Liver (tissue), 9 donors: ENCODE results near the gene GTF2H3. TPM values are rescaled to one million over a fixed set of nuclear protein-coding genes. Genes with fewer than 3 reads are reported as not detected.

Source experiments
- DNase-seq: peaks from one replicate; pipeline ENCODE4 v3.0.0-alpha.2; 2017; ENCODE audit warnings: low spot score
- H3K27ac ChIP-seq, 2 donors: one replicate each; pipeline ENCODE4 v1.7.0; 2013; ENCODE audit warnings: inconsistent platforms in 2 of 2, low read length in 2 of 2, control low read depth in 1 of 2, low read depth in 1 of 2, mild to moderate bottlenecking in 1 of 2
- H3K27me3 ChIP-seq, 4 donors: one replicate each; pipeline versions ENCODE4 v1.6.1 to v1.7.0; 2013; ENCODE audit warnings: low read length in 3 of 4, inconsistent platforms in 1 of 4, mild to moderate bottlenecking in 1 of 4, moderate library complexity in 1 of 4; ENCODE audit not compliant: control insufficient read depth in 4 of 4, insufficient read depth in 4 of 4
- H3K36me3 ChIP-seq, 4 donors: one replicate each; pipeline versions ENCODE4 v1.6.1 to v1.7.0; 2013; ENCODE audit warnings: low read length in 3 of 4, mild to moderate bottlenecking in 3 of 4, low read depth in 1 of 4, moderate library complexity in 1 of 4; ENCODE audit not compliant: control insufficient read depth in 4 of 4, insufficient read depth in 3 of 4
- H3K4me1 ChIP-seq, 4 donors: one replicate each; pipeline versions ENCODE4 v1.6.1 to v1.7.0; 2013; ENCODE audit warnings: low read length in 3 of 4, mild to moderate bottlenecking in 3 of 4, moderate library complexity in 1 of 4; ENCODE audit not compliant: control insufficient read depth in 4 of 4, insufficient read depth in 4 of 4
- H3K4me3 ChIP-seq, 3 donors: one replicate each; pipeline versions ENCODE4 v1.6.1 to v1.7.0; 2013; ENCODE audit warnings: low read length in 3 of 3, control low read depth in 1 of 3, low read depth in 1 of 3, mild to moderate bottlenecking in 1 of 3
- H3K9ac ChIP-seq, 2 donors: one replicate each; pipeline ENCODE4 v1.7.0; 2013; ENCODE audit warnings: low read length in 2 of 2, mild to moderate bottlenecking in 2 of 2, moderate library complexity in 2 of 2, control low read depth in 1 of 2, low read depth in 1 of 2
- H3K9me3 ChIP-seq, 4 donors: one replicate each; pipeline versions ENCODE4 v1.6.1 to v1.7.0; 2013; ENCODE audit warnings: low read length in 3 of 4; ENCODE audit not compliant: control insufficient read depth in 4 of 4
- FOXA2 ChIP-seq: IDR thresholded peaks from 2 replicates; pipeline ENCODE4 v1.6.1; 2016; ENCODE audit warnings: antibody characterized with exemption
- GABPA ChIP-seq, 2 donors: IDR thresholded peaks in 1 of 2; conservative IDR thresholded peaks in 1 of 2; 2 replicates each; pipeline ENCODE4 v1.6.1; 2016; ENCODE audit warnings: antibody characterized with exemption in 2 of 2, mild to moderate bottlenecking in 1 of 2, moderate library complexity in 1 of 2
- HNF4A ChIP-seq, 2 donors: conservative IDR thresholded peaks; 2 replicates each; pipeline ENCODE4 v1.6.1; 2016; ENCODE audit warnings: antibody characterized with exemption in 2 of 2, mild to moderate bottlenecking in 2 of 2
- JUND ChIP-seq, 2 donors: IDR thresholded peaks; 2 replicates each; pipeline ENCODE4 v1.6.1; 2016; ENCODE audit warnings: antibody characterized with exemption in 2 of 2
- NR2F2 ChIP-seq: IDR thresholded peaks from 2 replicates; pipeline ENCODE4 v1.6.1; 2016; ENCODE audit warnings: antibody characterized with exemption
- RAD21 ChIP-seq, 2 donors: IDR thresholded peaks; 2 replicates each; pipeline ENCODE4 v1.6.1; 2016; ENCODE audit warnings: antibody characterized with exemption in 2 of 2, mild to moderate bottlenecking in 2 of 2
- SP1 ChIP-seq: IDR thresholded peaks from 2 replicates; pipeline ENCODE4 v1.6.1; 2018; ENCODE audit warnings: antibody characterized with exemption, mild to moderate bottlenecking
- TAF1 ChIP-seq: conservative IDR thresholded peaks from 2 replicates; pipeline ENCODE4 v1.6.1; 2016; ENCODE audit warnings: antibody characterized with exemption, mild to moderate bottlenecking
- WGBS: extraction: QIAGEN DNeasy Blood & Tissue Kit; methylation state at CpG from one replicate; pipeline ENCODE4 v1.1.7; 2013; 5-methylcytosine and 5-hydroxymethylcytosine counted together
- polyA plus RNA-seq, 2 donors: library from polyadenylated mRNA; stranded (reverse) in 1 of 2; unstranded in 1 of 2; fragments of 200-250 nt in 1 of 2; fragments of >200 nt in 1 of 2; fragmentation: Nextera tagmentation in 1 of 2; extraction: Ambion mirVana in 1 of 2; gene quantifications; one replicate each; pipeline versions ENCODE4 v1.2.1 to v1.2.3, GENCODE V29; 2013 to 2015
- total RNA-seq, 2 donors: library from RNA; depleted of rRNA; stranded (reverse); fragments of >200 nt; gene quantifications; one replicate each; pipeline ENCODE4 v1.2.3, GENCODE V29; 2014
- TF ChIP-seq, protein P1 (sequence below): IDR thresholded peaks from 2 replicates; pipeline ENCODE4 v1.6.1; 2016; ENCODE audit warnings: antibody characterized with exemption
- TF ChIP-seq, protein P2 (sequence below): IDR thresholded peaks from 2 replicates; pipeline ENCODE4 v1.6.1; 2016; ENCODE audit warnings: antibody characterized with exemption
- TF ChIP-seq, protein P3 (sequence below): IDR thresholded peaks from 2 replicates; pipeline ENCODE4 v1.6.1; 2016; ENCODE audit warnings: antibody characterized with exemption, mild to moderate bottlenecking
- TF ChIP-seq, protein P4 (sequence below): IDR thresholded peaks from 2 replicates; pipeline ENCODE4 v1.6.1; 2016; ENCODE audit warnings: antibody characterized with exemption
- donor health status: healthy.
- donor health status: healthy.
- donor health status: healthy.
- donor health status: healthy.
- donor health status: healthy.

The GTF2H3 gene
- total and polyA plus RNA-seq, 4 donors: 5.8 to 18.3 (median 13.2) TPM

DNA sequence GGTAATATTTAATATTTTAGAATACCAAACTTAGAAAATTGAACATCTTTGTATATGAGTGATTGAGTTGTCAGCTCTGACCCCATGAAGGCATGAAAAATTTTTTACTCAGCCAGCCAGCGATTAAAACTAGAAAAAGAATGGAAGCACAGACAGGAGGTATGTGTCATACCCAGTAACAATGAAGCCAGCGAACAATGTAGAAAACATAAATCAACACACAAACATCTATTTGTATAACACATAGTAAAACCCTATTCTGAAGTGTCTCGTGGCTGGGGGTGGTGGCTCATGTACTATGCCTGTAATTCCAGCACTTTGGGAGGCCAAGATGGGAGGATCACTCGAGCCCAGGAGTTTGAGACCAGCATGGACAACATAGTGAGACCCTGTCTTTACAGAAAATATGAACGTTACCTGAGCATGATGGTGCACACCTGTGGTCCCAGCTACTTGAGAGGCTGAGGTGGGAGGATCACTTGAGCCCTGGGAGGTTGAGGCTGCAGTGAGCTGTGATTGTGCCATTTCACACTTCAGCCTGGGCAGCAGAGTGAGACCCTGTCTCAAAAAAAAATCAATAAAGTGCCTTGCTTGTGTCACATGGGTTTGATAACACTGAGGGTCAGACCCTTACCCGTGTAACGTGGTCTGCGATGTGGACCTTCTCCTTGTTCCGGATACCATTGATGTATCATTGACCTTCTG is 43.1 kb downstream of the GTF2H3 start:
- no peak for DNase-seq
- Histone ChIP-seq H3K27ac (no peak overlapping the region), H3K27me3 (no peaks in the 10 kb centered on the region), H3K4me1 (peaks cover 0 to 2% (median under 1%) of the 10 kb centered on the region in 4 donors), H3K9me3 (no peaks in the 10 kb centered on the region), H3K36me3 (peaks cover 0 to 2% (median 0%) of the 10 kb centered on the region in 4 donors), H3K4me3 (no peak overlapping the region), H3K9ac (no peak overlapping the region)
- TF ChIP-seq, protein P1, sequence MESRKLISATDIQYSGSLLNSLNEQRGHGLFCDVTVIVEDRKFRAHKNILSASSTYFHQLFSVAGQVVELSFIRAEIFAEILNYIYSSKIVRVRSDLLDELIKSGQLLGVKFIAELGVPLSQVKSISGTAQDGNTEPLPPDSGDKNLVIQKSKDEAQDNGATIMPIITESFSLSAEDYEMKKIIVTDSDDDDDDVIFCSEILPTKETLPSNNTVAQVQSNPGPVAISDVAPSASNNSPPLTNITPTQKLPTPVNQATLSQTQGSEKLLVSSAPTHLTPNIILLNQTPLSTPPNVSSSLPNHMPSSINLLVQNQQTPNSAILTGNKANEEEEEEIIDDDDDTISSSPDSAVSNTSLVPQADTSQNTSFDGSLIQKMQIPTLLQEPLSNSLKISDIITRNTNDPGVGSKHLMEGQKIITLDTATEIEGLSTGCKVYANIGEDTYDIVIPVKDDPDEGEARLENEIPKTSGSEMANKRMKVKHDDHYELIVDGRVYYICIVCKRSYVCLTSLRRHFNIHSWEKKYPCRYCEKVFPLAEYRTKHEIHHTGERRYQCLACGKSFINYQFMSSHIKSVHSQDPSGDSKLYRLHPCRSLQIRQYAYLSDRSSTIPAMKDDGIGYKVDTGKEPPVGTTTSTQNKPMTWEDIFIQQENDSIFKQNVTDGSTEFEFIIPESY: no peak
- 93% methylated on average over 9 of the region's 9 CpGs for WGBS

DNA sequence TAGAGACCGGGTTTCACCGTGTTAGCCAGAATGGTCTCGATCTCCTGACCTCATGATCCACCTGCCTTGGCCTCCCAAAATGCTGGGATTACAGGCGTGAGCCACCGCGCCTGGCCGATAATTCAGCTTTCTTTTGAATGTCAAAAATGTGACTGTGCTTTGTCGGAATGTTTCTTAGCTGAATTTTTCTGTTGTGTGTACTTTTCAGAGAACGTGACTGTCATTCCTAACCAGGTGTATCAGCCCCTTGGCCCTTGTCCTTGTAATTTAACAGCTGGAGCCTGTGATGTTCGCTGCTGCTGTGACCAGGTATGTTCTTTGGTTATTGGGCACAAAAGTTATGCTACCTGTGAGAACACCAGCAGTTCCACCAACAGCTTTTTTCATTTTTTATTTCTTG is 45.4 kb downstream of the GTF2H3 start:
- no peak for DNase-seq
- Histone ChIP-seq H3K9ac (no peak overlapping the region), H3K27ac (no peak overlapping the region), H3K4me3 (no peak overlapping the region), H3K9me3 (no peaks in the 10 kb centered on the region), H3K27me3 (no peaks in the 10 kb centered on the region), H3K36me3 (no peaks in the 10 kb centered on the region), H3K4me1 (no peaks in the 10 kb centered on the region)
- WGBS: 97% methylated on average over 10 of the region's 10 CpGs
- TF ChIP-seq TAF1 (no peak), FOXA2 (no peak)

DNA sequence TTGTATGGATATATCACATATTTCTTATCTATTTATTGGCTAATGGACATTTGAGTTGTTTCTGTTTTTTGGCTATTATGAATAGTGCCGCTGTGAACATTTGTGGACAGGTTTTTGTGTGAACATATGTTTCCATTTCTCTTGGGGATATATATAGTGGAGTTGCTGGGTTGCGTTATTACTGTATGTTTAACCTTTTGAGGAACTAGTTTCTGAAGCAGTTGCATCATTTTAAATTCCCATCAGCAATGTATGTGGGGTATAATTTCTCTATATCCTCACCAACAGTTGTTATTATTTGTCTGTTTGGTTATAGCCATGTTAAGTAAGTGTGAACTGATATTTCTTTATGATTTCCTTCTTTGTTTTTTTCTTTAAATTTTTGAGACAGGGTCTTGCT is 48.0 kb downstream of the GTF2H3 start:
- no peaks in the 10 kb centered on the region for H3K9me3 ChIP-seq
- DNase-seq: no peak
- 92% methylated on average over 2 of the region's 2 CpGs for WGBS
- H3K4me1 ChIP-seq: no peaks in the 10 kb centered on the region
- no peak overlapping the region for H3K9ac ChIP-seq
- no peaks in the 10 kb centered on the region for H3K27me3 ChIP-seq
- no peak overlapping the region for H3K27ac ChIP-seq
- no peak overlapping the region for H3K4me3 ChIP-seq
- H3K36me3 ChIP-seq: no peaks in the 10 kb centered on the region
- TF ChIP-seq, protein P2, sequence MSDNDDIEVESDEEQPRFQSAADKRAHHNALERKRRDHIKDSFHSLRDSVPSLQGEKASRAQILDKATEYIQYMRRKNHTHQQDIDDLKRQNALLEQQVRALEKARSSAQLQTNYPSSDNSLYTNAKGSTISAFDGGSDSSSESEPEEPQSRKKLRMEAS: no peak
- TF ChIP-seq GABPA (IDR thresholded peaks at IDR 0.05 in 1 of 2, conservative IDR thresholded peaks at IDR 0.05 in 1 of 2): no peak
- TF ChIP-seq RAD21 (IDR thresholded peaks at IDR 0.05): no peak
- TF ChIP-seq, protein P1: no peak
- TF ChIP-seq, protein P3, sequence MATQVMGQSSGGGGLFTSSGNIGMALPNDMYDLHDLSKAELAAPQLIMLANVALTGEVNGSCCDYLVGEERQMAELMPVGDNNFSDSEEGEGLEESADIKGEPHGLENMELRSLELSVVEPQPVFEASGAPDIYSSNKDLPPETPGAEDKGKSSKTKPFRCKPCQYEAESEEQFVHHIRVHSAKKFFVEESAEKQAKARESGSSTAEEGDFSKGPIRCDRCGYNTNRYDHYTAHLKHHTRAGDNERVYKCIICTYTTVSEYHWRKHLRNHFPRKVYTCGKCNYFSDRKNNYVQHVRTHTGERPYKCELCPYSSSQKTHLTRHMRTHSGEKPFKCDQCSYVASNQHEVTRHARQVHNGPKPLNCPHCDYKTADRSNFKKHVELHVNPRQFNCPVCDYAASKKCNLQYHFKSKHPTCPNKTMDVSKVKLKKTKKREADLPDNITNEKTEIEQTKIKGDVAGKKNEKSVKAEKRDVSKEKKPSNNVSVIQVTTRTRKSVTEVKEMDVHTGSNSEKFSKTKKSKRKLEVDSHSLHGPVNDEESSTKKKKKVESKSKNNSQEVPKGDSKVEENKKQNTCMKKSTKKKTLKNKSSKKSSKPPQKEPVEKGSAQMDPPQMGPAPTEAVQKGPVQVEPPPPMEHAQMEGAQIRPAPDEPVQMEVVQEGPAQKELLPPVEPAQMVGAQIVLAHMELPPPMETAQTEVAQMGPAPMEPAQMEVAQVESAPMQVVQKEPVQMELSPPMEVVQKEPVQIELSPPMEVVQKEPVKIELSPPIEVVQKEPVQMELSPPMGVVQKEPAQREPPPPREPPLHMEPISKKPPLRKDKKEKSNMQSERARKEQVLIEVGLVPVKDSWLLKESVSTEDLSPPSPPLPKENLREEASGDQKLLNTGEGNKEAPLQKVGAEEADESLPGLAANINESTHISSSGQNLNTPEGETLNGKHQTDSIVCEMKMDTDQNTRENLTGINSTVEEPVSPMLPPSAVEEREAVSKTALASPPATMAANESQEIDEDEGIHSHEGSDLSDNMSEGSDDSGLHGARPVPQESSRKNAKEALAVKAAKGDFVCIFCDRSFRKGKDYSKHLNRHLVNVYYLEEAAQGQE: no peak
- TF ChIP-seq, protein P4, sequence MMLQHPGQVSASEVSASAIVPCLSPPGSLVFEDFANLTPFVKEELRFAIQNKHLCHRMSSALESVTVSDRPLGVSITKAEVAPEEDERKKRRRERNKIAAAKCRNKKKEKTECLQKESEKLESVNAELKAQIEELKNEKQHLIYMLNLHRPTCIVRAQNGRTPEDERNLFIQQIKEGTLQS: no peak
- no peak for TF ChIP-seq JUND (IDR thresholded peaks at IDR 0.05)
- TF ChIP-seq HNF4A (conservative IDR thresholded peaks at IDR 0.05): no peak
- TF ChIP-seq TAF1: no peak
- TF ChIP-seq SP1: no peak
- TF ChIP-seq NR2F2: no peak
